ENCODE results near the gene ARAP1.
A peak's percentile ranks its signal among the peaks of the same experiment; 100 is the strongest.

Gene ARAP1

GRCh38 chr11:72678524-72678923 is 73.7 kb downstream of the ARAP1 start:
- ChIA-PET CTCF (interaction anchor here (1.7 to 10.2 kb wide), 2 partner anchors 10 to 90 kb away, joined by 5 to 90 read pairs; no protein-coding TSS in a partner anchor), POLR2A (no interaction called here)
- peaks cover 2 to 68% (median 28%) of the 10 kb centered on the region in 5 experiments for H3K27me3 ChIP-seq (replicated peaks in 2 of 5; ENCODE audit: control insufficient read depth in 4 of 5, insufficient read depth in 5 of 5, low read length in 4 of 5)
- no peaks in the 10 kb centered on the region for H3K9me3 ChIP-seq (ENCODE audit: control extremely low read depth in 1 of 5, control insufficient read depth in 4 of 5, insufficient read depth in 2 of 5, low read depth in 1 of 5, low read length in 4 of 5)
- 86% methylated on average over 6 of the region's 8 CpGs for WGBS (ENCODE audit: insufficient coverage)
- H3K4me1 ChIP-seq (ENCODE audit: control extremely low read depth in 1 of 4, control insufficient read depth in 4 of 4, insufficient read depth in 4 of 4, low read length in 3 of 4): peaks cover 0 to 3% (median 0%) of the 10 kb centered on the region in 4 experiments
- H3K4me3 ChIP-seq (ENCODE audit: control insufficient read depth in 1 of 7, extremely low read depth in 1 of 7, insufficient read depth in 4 of 7, low read depth in 2 of 7, low read length in 6 of 7): no peak overlapping the region
- peaks cover 0 to 5% (median 1%) of the 10 kb centered on the region in 4 experiments for H3K36me3 ChIP-seq (ENCODE audit: control insufficient read depth in 4 of 4, insufficient read depth in 4 of 4, low read length in 3 of 4)
- no peak overlapping the region for H3K27ac ChIP-seq (ENCODE audit: insufficient read depth in 1 of 2, low read depth in 1 of 2, low read length in 2 of 2, poor library complexity in 1 of 2, severe bottlenecking in 2 of 2)
- DNase-seq: no peak

GRCh38 chr11:72676861-72677341 is 75.3 kb downstream of the ARAP1 start:
- 4% methylated on average over 28 of the region's 30 CpGs for WGBS (ENCODE audit: insufficient coverage)

GRCh38 chr11:72675221-72675620 is 77.0 kb downstream of the ARAP1 start:
- WGBS (ENCODE audit: insufficient coverage): no CpG with 5 or more reads among the region's 2 CpGs
- ChIA-PET POLR2A (no interaction called here), CTCF (interaction anchor here (1.4 to 2.7 kb wide), 3 partner anchors 9 to 66 kb away, joined by 5 to 15 read pairs (median 6); no protein-coding TSS in a partner anchor)
- no peak overlapping the region for H3K4me3 ChIP-seq (ENCODE audit: control insufficient read depth in 1 of 7, extremely low read depth in 1 of 7, insufficient read depth in 4 of 7, low read depth in 2 of 7, low read length in 6 of 7)
- H3K4me1 ChIP-seq (ENCODE audit: control extremely low read depth in 1 of 4, control insufficient read depth in 4 of 4, insufficient read depth in 4 of 4, low read length in 3 of 4): peaks cover 0 to 3% (median 0%) of the 10 kb centered on the region in 4 experiments
- H3K36me3 ChIP-seq (ENCODE audit: control insufficient read depth in 4 of 4, insufficient read depth in 4 of 4, low read length in 3 of 4): no peaks in the 10 kb centered on the region
- no peak for DNase-seq
- no peak overlapping the region for H3K27ac ChIP-seq (ENCODE audit: insufficient read depth in 1 of 2, low read depth in 1 of 2, low read length in 2 of 2, poor library complexity in 1 of 2, severe bottlenecking in 2 of 2)
- H3K9me3 ChIP-seq (ENCODE audit: control extremely low read depth in 1 of 5, control insufficient read depth in 4 of 5, insufficient read depth in 2 of 5, low read depth in 1 of 5, low read length in 4 of 5): no peaks in the 10 kb centered on the region
- peaks cover 2 to 95% (median 35%) of the 10 kb centered on the region in 5 experiments for H3K27me3 ChIP-seq (replicated peaks in 2 of 5; ENCODE audit: control insufficient read depth in 4 of 5, insufficient read depth in 5 of 5, low read length in 4 of 5)

More at GRCh38 chr11:72676861-72677341, 75.3 kb downstream of the ARAP1 start:
- Histone ChIP-seq H3K4me3 (ENCODE audit: control insufficient read depth in 1 of 7, extremely low read depth in 1 of 7, insufficient read depth in 4 of 7, low read depth in 2 of 7, low read length in 6 of 7) (no peak overlapping the region), H3K36me3 (ENCODE audit: control insufficient read depth in 4 of 4, insufficient read depth in 4 of 4, low read length in 3 of 4) (no peaks in the 10 kb centered on the region), H3K27ac (ENCODE audit: insufficient read depth in 1 of 2, low read depth in 1 of 2, low read length in 2 of 2, poor library complexity in 1 of 2, severe bottlenecking in 2 of 2) (no peak overlapping the region), H3K9me3 (ENCODE audit: control extremely low read depth in 1 of 5, control insufficient read depth in 4 of 5, insufficient read depth in 2 of 5, low read depth in 1 of 5, low read length in 4 of 5) (no peaks in the 10 kb centered on the region), H3K27me3 (replicated peaks in 2 of 5; ENCODE audit: control insufficient read depth in 4 of 5, insufficient read depth in 5 of 5, low read length in 4 of 5) (peaks cover 2 to 80% (median 35%) of the 10 kb centered on the region in 5 experiments), H3K4me1 (ENCODE audit: control extremely low read depth in 1 of 4, control insufficient read depth in 4 of 4, insufficient read depth in 4 of 4, low read length in 3 of 4) (peaks cover 0 to 3% (median 0%) of the 10 kb centered on the region in 4 experiments)
- POLR2A ChIA-PET: no interaction called here
- CTCF ChIA-PET: interaction anchor here (1.2 to 10.2 kb wide), 4 partner anchors 8 to 88 kb away, joined by 3 to 90 read pairs (median 10); no protein-coding TSS in a partner anchor
- peak; percentile 56 to 80 (median 78) for DNase-seq

GRCh38 chr11:72673943-72674828 is 78.0 kb downstream of the ARAP1 start, which contains the start of gene PDE2A:
PDE2A (minus strand) TSS chr11:72674422; CDS start chr11:72674207, 215 bp downstream.
- 11% methylated on average over 17 of the region's 21 CpGs for WGBS (ENCODE audit: insufficient coverage)
- no peaks in the 10 kb centered on the region for H3K9me3 ChIP-seq (ENCODE audit: control extremely low read depth in 1 of 5, control insufficient read depth in 4 of 5, insufficient read depth in 2 of 5, low read depth in 1 of 5, low read length in 4 of 5)
- no peak within 1 kb of the TSS for H3K4me3 ChIP-seq (ENCODE audit: control insufficient read depth in 1 of 7, extremely low read depth in 1 of 7, insufficient read depth in 4 of 7, low read depth in 2 of 7, low read length in 6 of 7)
- POLR2A ChIA-PET: no interaction called here
- CTCF ChIA-PET: interaction anchor here (0.8 to 2.7 kb wide), 4 partner anchors 10 to 177 kb away, joined by 3 to 15 read pairs (median 6); no protein-coding TSS in a partner anchor
- peaks cover 0 to 3% (median 0%) of the 10 kb centered on the region in 4 experiments for H3K4me1 ChIP-seq (ENCODE audit: control extremely low read depth in 1 of 4, control insufficient read depth in 4 of 4, insufficient read depth in 4 of 4, low read length in 3 of 4)
- no peak for DNase-seq
- H3K27ac ChIP-seq (ENCODE audit: insufficient read depth in 1 of 2, low read depth in 1 of 2, low read length in 2 of 2, poor library complexity in 1 of 2, severe bottlenecking in 2 of 2): no peak within 1 kb of the TSS
- H3K27me3 ChIP-seq (replicated peaks in 2 of 5; ENCODE audit: control insufficient read depth in 4 of 5, insufficient read depth in 5 of 5, low read length in 4 of 5): peaks cover 2 to 98% (median 37%) of the 10 kb centered on the region in 5 experiments
- no peaks in the 10 kb centered on the region for H3K36me3 ChIP-seq (ENCODE audit: control insufficient read depth in 4 of 4, insufficient read depth in 4 of 4, low read length in 3 of 4)

- no peaks in the 10 kb centered on the region for H3K36me3 ChIP-seq (ENCODE audit: control insufficient read depth in 4 of 4, insufficient read depth in 4 of 4, low read length in 3 of 4)
- H3K4me3 ChIP-seq (ENCODE audit: control insufficient read depth in 1 of 7, extremely low read depth in 1 of 7, insufficient read depth in 4 of 7, low read depth in 2 of 7, low read length in 6 of 7): no peak overlapping the region
- no peak overlapping the region for H3K27ac ChIP-seq (ENCODE audit: insufficient read depth in 1 of 2, low read depth in 1 of 2, low read length in 2 of 2, poor library complexity in 1 of 2, severe bottlenecking in 2 of 2)
- POLR2A ChIA-PET: no interaction called here
- WGBS (ENCODE audit: insufficient coverage): 2% methylated on average over 4 of the region's 12 CpGs
- H3K4me1 ChIP-seq (ENCODE audit: control extremely low read depth in 1 of 4, control insufficient read depth in 4 of 4, insufficient read depth in 4 of 4, low read length in 3 of 4): peaks cover 0 to 3% (median 0%) of the 10 kb centered on the region in 4 experiments
- peaks cover 2 to 93% (median 40%) of the 10 kb centered on the region in 5 experiments for H3K27me3 ChIP-seq (replicated peaks in 2 of 5; ENCODE audit: control insufficient read depth in 4 of 5, insufficient read depth in 5 of 5, low read length in 4 of 5)
- CTCF ChIA-PET: interaction anchor here (0.8 to 2.5 kb wide), 2 partner anchors 11 to 176 kb away, joined by 3 to 7 read pairs; no protein-coding TSS in a partner anchor
- no peaks in the 10 kb centered on the region for H3K9me3 ChIP-seq (ENCODE audit: control extremely low read depth in 1 of 5, control insufficient read depth in 4 of 5, insufficient read depth in 2 of 5, low read depth in 1 of 5, low read length in 4 of 5)
- DNase-seq: peak; percentile 13 to 61 (median 58)
Observed at GRCh38 chr11:72673284-72673942, 78.8 kb downstream of the ARAP1 start.

GRCh38 chr11:72672597-72673238 is 79.5 kb downstream of the ARAP1 start:
- H3K4me3 ChIP-seq (ENCODE audit: control insufficient read depth in 1 of 7, extremely low read depth in 1 of 7, insufficient read depth in 4 of 7, low read depth in 2 of 7, low read length in 6 of 7): no peak overlapping the region
- DNase-seq: peak in 1 of 3 donors; percentile 37
- H3K4me1 ChIP-seq (ENCODE audit: control extremely low read depth in 1 of 4, control insufficient read depth in 4 of 4, insufficient read depth in 4 of 4, low read length in 3 of 4): peaks cover 0 to 3% (median 0%) of the 10 kb centered on the region in 4 experiments
- H3K27ac ChIP-seq (ENCODE audit: insufficient read depth in 1 of 2, low read depth in 1 of 2, low read length in 2 of 2, poor library complexity in 1 of 2, severe bottlenecking in 2 of 2): no peak overlapping the region
- H3K36me3 ChIP-seq (ENCODE audit: control insufficient read depth in 4 of 4, insufficient read depth in 4 of 4, low read length in 3 of 4): no peaks in the 10 kb centered on the region
- peaks cover 0 to 3% (median 1%) of the 10 kb centered on the region in 5 experiments for H3K9me3 ChIP-seq (ENCODE audit: control extremely low read depth in 1 of 5, control insufficient read depth in 4 of 5, insufficient read depth in 2 of 5, low read depth in 1 of 5, low read length in 4 of 5)
- ChIA-PET POLR2A (no interaction called here), CTCF (interaction anchor here (2.1 to 2.5 kb wide), 2 partner anchors 9 to 12 kb away, joined by 7 to 8 read pairs; no protein-coding TSS in a partner anchor)
- peaks cover 2 to 91% (median 39%) of the 10 kb centered on the region in 5 experiments for H3K27me3 ChIP-seq (replicated peaks in 2 of 5; ENCODE audit: control insufficient read depth in 4 of 5, insufficient read depth in 5 of 5, low read length in 4 of 5)
- WGBS (ENCODE audit: insufficient coverage): 67% methylated on average over 2 of the region's 4 CpGs

All from common myeloid progenitor, CD34-positive (primary cell).